ENCODE measurements around the gene PLAAT5. TPM values are rescaled to one million over a fixed set of nuclear protein-coding genes. Genes with fewer than 3 reads are reported as not detected.

The PLAAT5 gene
- total RNA-seq, 2 donors from 2014 or later: 0.40 TPM; not detected in 1

- intact Hi-C loops (cut with DNase I): no loop called here
- H3K4me1 ChIP-seq: no peaks in the 10 kb centered on the region
- H3K27ac ChIP-seq: no peak overlapping the region
- TF ChIP-seq CTCF (IDR thresholded peaks at IDR 0.05): no peak
- DNase-seq: no peak
- H3K4me3 ChIP-seq: no peak overlapping the region
- H3K9ac ChIP-seq (ENCODE audit: low read depth in 2 of 2, low read length in 2 of 2): no peak overlapping the region
- H3K36me3 ChIP-seq: no peaks in the 10 kb centered on the region
- H3K9me3 ChIP-seq: no peaks in the 10 kb centered on the region
- no peaks in the 10 kb centered on the region for H3K27me3 ChIP-seq
Measured at GRCh38 chr11:63508745-63509144, 17.8 kb upstream of the PLAAT5 start.

GRCh38 chr11:63508009-63508408 is 17.0 kb upstream of the PLAAT5 start:
- Histone ChIP-seq H3K27ac (no peak overlapping the region), H3K27me3 (no peaks in the 10 kb centered on the region), H3K9ac (ENCODE audit: low read depth in 2 of 2, low read length in 2 of 2) (peak overlapping the region in 1 of 2 donors; percentile 12), H3K9me3 (no peaks in the 10 kb centered on the region), H3K36me3 (no peaks in the 10 kb centered on the region), H3K4me1 (no peaks in the 10 kb centered on the region), H3K4me3 (no peak overlapping the region)
- TF ChIP-seq CTCF (IDR thresholded peaks at IDR 0.05): no peak
- intact Hi-C loops (cut with DNase I): no loop called here
- DNase-seq: peak; percentile 42

- Histone ChIP-seq H3K36me3 (no peaks in the 10 kb centered on the region), H3K27ac (no peak overlapping the region), H3K9ac (ENCODE audit: low read depth in 2 of 2, low read length in 2 of 2) (no peak overlapping the region), H3K9me3 (no peaks in the 10 kb centered on the region), H3K27me3 (no peaks in the 10 kb centered on the region), H3K4me3 (no peak overlapping the region), H3K4me1 (no peaks in the 10 kb centered on the region)
- no peak for DNase-seq
- TF ChIP-seq CTCF (IDR thresholded peaks at IDR 0.05): no peak
- intact Hi-C loops (cut with DNase I): no loop called here
Measured at GRCh38 chr11:63507511-63507910, 16.5 kb upstream of the PLAAT5 start.

GRCh38 chr11:63506876-63507275 is 15.9 kb upstream of the PLAAT5 start:
- H3K27me3 ChIP-seq: no peaks in the 10 kb centered on the region
- TF ChIP-seq CTCF (IDR thresholded peaks at IDR 0.05): no peak
- no peaks in the 10 kb centered on the region for H3K9me3 ChIP-seq
- H3K4me3 ChIP-seq: no peak overlapping the region
- no peak for DNase-seq
- intact Hi-C loops (cut with DNase I): no loop called here
- peak overlapping the region in 1 of 2 donors; percentile 53 for H3K9ac ChIP-seq (ENCODE audit: low read depth in 2 of 2, low read length in 2 of 2)
- no peaks in the 10 kb centered on the region for H3K36me3 ChIP-seq
- no peaks in the 10 kb centered on the region for H3K4me1 ChIP-seq
- H3K27ac ChIP-seq: no peak overlapping the region

- no peak for DNase-seq
- Histone ChIP-seq H3K9ac (ENCODE audit: low read depth in 2 of 2, low read length in 2 of 2) (peak within 1 kb of the TSS in 1 of 2 donors; percentile 53), H3K36me3 (no peaks in the 10 kb centered on the region), H3K27me3 (no peaks in the 10 kb centered on the region), H3K27ac (no peak within 1 kb of the TSS), H3K9me3 (no peaks in the 10 kb centered on the region), H3K4me1 (no peaks in the 10 kb centered on the region), H3K4me3 (no peak within 1 kb of the TSS)
- intact Hi-C loops (cut with DNase I): no loop called here
- no peak for TF ChIP-seq CTCF (IDR thresholded peaks at IDR 0.05)
Measured at GRCh38 chr11:63505857-63506528, 15.0 kb upstream of the PLAAT5 start, which contains the start of gene LGALS12. TSS of gene LGALS12 (plus strand) at chr11:63506084. CDS start at chr11:63506459, 375 bp downstream.

All from colonic mucosa (tissue), 4 donors.